H54 (cell line): ENCODE measurements around the gene FAM184A.

Experiments
- DNase-seq: peaks from one replicate; pipeline ENCODE4 v3.0.0; 2011; ENCODE audit warnings: low spot score, mixed read lengths; ENCODE audit not compliant: insufficient read length
- FAIRE-seq: peaks from 3 replicates; lab custom pipeline; 2011; peaks lifted over from hg19 to GRCh38; lab: Jason Lieb, UNC
- POLR2A ChIP-seq: IDR thresholded peaks from 2 replicates; pipeline ENCODE4 v1.6.1; 2011; ENCODE audit warnings: low read depth, mild to moderate bottlenecking, low read length

The FAM184A gene

DNA sequence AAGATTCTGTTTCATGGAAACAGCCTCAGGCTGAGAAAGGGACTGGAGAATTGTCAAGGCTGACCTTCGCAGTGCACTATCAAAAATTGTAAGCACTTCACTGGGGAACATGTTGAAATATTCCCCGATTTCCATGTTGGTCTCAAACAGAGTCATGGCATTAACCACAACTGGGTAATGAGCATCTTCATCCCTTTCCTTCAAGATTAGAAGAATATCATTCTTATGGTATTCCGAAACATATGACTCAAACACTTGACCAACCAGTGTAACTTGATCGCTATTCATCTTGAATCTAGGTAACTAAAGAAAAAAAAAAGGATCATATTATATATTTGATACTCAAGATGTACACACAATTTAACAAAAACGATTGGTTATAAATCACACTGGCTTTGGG lies 147.0 kb downstream of the FAM184A start:
- TF ChIP-seq POLR2A, result no peak
- DNase-seq (no peak), FAIRE-seq (no peak)

DNA sequence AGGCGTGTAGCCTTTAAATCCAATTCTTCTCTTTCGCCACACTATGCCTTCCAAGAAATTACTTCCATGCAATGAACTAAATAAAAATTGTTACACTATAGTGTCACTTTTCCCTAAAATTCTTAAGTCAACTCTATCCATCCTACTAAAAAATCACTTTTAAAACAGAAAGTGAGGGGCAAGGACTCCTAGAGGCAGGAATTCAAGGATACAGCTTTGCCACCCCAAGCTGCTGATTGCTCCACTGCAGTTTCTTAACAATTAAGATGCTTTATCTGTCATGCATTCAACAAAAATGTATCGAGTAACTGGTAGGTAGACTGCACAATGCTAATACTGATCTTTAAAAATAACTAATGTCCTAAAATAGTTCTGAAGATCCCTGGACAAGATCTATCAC lies 147.8 kb downstream of the FAM184A start:
- TF ChIP-seq POLR2A, result no peak
- no peak for DNase-seq
- no peak for FAIRE-seq

DNA sequence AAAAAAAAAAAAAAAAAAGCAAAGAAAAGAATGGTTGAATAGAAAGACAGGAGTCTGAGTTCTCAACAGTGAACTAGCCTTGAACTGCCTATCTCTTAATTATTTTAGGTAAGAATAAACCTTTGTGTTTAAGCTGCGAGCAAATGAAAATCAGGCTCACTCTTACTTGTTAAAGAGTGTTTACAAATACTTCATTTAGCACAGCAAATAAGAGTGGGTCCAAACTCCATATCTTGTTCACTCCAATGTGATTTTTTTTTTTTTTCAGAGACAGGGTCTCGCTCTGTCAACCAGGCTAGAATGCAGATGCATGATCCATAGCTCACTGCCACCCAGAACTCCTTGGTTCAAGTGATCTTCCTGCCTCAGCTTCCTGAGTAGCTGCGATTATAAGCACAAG lies 155.4 kb downstream of the FAM184A start:
- no peak for FAIRE-seq
- DNase-seq, result no peak
- no peak for TF ChIP-seq POLR2A

DNA sequence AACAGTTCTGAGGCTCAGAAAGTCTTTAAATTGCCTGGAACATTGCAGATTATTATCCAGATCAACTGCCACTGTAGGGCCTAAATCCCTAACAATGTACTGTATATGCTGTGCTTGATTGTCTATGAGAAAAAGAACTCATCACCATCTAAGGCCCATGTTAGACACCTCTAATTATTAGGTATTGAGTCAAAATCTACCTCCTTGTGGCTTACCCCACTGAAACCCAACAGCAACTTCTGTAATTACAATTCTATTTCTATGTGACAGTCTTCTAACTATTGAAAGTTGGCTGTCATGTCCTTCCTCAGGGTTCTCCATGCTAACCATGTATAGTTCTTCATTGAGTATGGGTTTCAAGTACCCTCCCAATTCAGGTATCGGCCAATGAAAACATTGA lies 157.4 kb downstream of the FAM184A start:
- no peak for DNase-seq
- FAIRE-seq, result no peak
- TF ChIP-seq POLR2A, result no peak

DNA sequence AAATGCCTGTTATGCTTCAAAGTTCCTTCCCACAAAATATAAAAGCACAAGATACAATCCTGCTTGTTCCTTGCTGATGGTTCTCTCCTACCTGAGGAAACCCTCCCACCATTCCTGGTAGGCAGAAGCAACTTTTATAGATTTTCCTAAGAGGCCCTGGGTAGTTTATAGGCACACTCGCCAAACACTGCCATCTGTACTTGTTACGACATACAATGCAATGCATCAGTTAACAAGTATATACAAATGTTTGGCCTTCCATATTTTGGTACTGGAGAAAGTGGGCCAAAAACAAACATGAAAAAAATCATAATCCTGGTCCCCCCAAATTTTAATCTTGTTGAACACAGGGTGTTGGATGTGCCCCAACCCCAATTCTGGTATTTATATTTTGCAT lies 160.1 kb downstream of the FAM184A start:
- no peak for FAIRE-seq
- no peak for TF ChIP-seq POLR2A
- no peak for DNase-seq

DNA sequence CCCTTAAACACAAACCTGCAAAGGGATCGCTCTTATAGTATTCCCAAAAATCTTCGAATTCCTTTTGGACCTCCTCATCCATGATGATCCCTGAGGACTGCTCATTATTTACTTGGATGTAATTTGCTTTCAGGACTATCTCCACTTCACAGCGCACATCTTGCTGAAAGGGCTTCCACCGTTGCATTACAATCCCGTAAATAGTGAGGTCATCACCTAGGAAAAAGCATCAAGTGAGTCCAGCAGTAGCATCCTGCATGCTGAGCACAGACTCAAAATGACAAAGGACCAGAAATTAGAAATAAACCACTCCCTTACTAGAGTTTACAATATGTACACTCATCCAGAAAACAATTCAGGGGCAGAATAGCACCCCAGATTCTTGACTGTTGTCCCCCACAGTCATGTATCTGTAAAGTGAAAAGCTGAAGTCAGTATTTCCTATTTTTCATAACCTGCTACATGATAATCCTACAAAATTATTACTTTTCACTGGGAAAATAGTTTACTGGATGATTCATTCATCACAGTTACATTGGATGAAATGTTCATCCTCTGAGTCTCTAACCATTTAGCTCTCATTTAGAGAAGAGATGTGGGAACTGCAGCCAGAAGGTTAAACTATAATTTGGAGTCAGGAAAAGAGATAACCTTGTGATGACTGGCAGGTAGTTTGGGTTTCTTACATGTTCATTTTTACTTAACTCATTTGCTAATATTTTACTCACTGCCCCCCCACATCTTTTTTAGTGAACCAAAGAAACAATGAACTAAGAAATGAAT lies 160.7 kb downstream of the FAM184A start:
- no peak for TF ChIP-seq POLR2A
- FAIRE-seq, result no peak
- DNase-seq, result no peak

DNA sequence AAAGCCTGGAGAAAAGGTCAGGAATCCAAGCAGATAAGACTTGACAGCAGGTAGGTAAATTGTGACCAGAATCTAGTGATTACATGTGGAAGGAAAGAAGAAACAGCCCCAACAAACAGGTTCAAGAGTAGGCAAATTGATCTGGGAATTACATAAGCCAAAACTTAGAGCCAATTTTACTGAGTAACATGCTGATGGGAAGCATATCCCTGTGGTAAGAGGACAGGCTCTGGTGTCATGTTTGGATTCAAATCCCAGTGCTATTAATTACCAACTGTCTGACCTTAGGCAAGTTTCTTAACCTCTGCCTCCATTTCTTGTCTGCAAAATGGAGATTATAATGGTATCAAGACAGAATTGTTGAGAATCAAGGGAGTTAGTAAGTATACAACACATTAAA lies 163.9 kb downstream of the FAM184A start:
- FAIRE-seq, result no peak

DNA sequence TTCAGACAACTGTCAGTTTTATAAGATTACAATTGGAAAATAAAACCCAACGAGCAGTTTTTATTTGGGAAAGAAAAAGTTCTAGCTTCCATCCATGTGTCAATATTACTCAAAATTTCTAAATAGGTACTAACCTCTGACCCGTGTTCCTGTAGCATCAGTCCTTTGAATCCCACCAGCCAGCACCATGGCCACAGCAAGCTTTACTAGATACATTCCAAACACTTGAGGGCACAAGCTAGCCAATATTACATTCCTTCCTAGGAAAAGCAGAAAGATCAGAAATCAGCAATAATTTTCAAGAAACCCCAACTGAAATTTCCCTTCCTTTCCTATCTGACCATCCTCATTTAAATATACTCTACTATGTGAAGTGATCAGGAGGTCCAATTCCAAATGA lies 165.3 kb downstream of the FAM184A start:
- no peak for FAIRE-seq
- no peak for DNase-seq
- TF ChIP-seq POLR2A, result no peak

More for the DNA sequence above, 163.9 kb downstream of the FAM184A start:
- TF ChIP-seq POLR2A, result no peak
- DNase-seq, result no peak

DNA sequence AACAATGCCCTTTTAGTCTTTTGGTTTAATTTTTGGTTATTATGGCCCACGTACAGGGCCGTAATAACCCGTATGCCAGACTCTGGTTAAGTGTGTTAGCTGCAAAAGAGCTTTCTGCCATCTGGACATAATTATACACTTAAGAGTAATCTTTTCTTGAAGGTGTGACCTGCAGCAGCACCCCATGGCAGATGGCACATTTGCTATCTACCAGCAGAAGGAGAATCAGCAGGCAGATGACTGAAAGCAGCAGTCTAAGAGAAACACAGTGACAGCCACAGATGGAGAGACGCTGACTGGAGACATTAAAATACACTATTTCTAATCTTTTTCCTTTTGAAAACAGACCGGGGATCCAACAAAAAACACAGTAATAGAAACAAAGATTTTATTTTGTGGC lies 165.8 kb downstream of the FAM184A start:
- no peak for DNase-seq

More for the DNA sequence above, 165.8 kb downstream of the FAM184A start:
- no peak for FAIRE-seq
- TF ChIP-seq POLR2A, result no peak
